Heart left ventricle (tissue), 13 donors: ENCODE results near the gene DOCK2.

Source experiments
- CTCF ChIP-seq, 12 donors: fragments of 200-600 bp; sonication (generic) in 4 of 12; IDR thresholded peaks; one replicate each; pipeline versions ENCODE4 v1.5.0 to v1.8.0; 2018 to 2022; ENCODE audit warnings: antibody characterized with exemption in 12 of 12, mild to moderate bottlenecking in 5 of 12
- POLR2A ChIP-seq, 2 donors: fragments of 450-650 bp; IDR thresholded peaks; one replicate each; pipeline ENCODE4 v1.6.1; 2017; ENCODE audit warnings: antibody characterized with exemption in 2 of 2, mild to moderate bottlenecking in 2 of 2, moderate library complexity in 2 of 2
- donor health status: ischemic (EF 13 %, LVEDD 7.1; RV severe dilation, severe dysfunction).
- donor health status: DM: no; HTN: yes; CAD: no.
- donor health status: DM: no; HTN: no; CAD: no.
- donor health status: ischemic (EF 25% LVEDD 6.9; RV normal size, moderate dysfunction).
- donor health status: ischemic (EF 25% LVEDD 5.7; RV mildly dilated, moderate dysfunction).
- donor health status: ischemic (EF 35%, LVEDD 5.7; RV mildly dilated, moderate dysfunction).
- donor health status: nonischemic (EF 11% LVEDD 7.7; RV severe dilation, severe dysfunction).
- donor health status: DM: yes; HTN: yes; CAD: no.
- donor health status: PGD.
- donor health status: ischemic (EF 29% LVEDD 5.4; RV normal size, mild dysfunction).
- donor health status: nonischemic (EF 23%, LVEDD 6.1; RV moderate dilation, normal function).

- no peak for TF ChIP-seq CTCF (IDR thresholded peaks at IDR 0.05)
- no peak for TF ChIP-seq POLR2A (IDR thresholded peaks at IDR 0.05)
Measured at GRCh38 chr5:169691471-169691870, 54.4 kb downstream of the DOCK2 start.
